GM21619 (cell line): Measurements from ENCODE around the gene PRR20G.
"Not testable (repeated sequence)": the region's sequence is repeated elsewhere in the genome, so short reads cannot be mapped to it uniquely, and the experiment has no call there.

Experiments
- ATAC-seq: cut with Tn5 transposase; IDR thresholded peaks from one replicate; pipeline ENCODE4 v1.9.1; 2021; ENCODE audit not compliant: unreplicated experiment

The PRR20G gene

GRCh38 chr3:127287840-127288239, at the start of gene PRR20G:
Gene PRR20G, minus strand, starts transcription at chr3:127288046. Its CDS starts 681 bp downstream, at chr3:127287365.
- ATAC-seq = no peak

- no peak for ATAC-seq
Observed at GRCh38 chr3:127337001-127337400, 49.2 kb upstream of the PRR20G start.

- no peak for ATAC-seq
Observed at GRCh38 chr3:127336101-127336500, 48.3 kb upstream of the PRR20G start.

- no peak for ATAC-seq
Observed at GRCh38 chr3:127330385-127330784, 42.5 kb upstream of the PRR20G start.

GRCh38 chr3:127329631-127330285, 41.9 kb upstream of the PRR20G start:
- no peak for ATAC-seq

- ATAC-seq = no peak
Observed at GRCh38 chr3:127328421-127328820, 40.6 kb upstream of the PRR20G start.

- no peak for ATAC-seq
Observed at GRCh38 chr3:127326341-127326740, 38.5 kb upstream of the PRR20G start.

GRCh38 chr3:127325629-127325961, 37.7 kb upstream of the PRR20G start:
- no peak for ATAC-seq

GRCh38 chr3:127324913-127325628, 37.2 kb upstream of the PRR20G start:
- ATAC-seq = no peak

- no peak for ATAC-seq
Observed at GRCh38 chr3:127324076-127324475, 36.2 kb upstream of the PRR20G start.

GRCh38 chr3:127323581-127323980, 35.7 kb upstream of the PRR20G start:
- ATAC-seq = no peak

GRCh38 chr3:127321371-127321770, 33.5 kb upstream of the PRR20G start:
- ATAC-seq = no peak

GRCh38 chr3:127320529-127321121, 32.8 kb upstream of the PRR20G start:
- no peak for ATAC-seq

- no peak for ATAC-seq
Observed at GRCh38 chr3:127316685-127317084, 28.8 kb upstream of the PRR20G start.

- no peak for ATAC-seq
Observed at GRCh38 chr3:127312818-127313217, 25.0 kb upstream of the PRR20G start.

GRCh38 chr3:127308821-127309220, 21.0 kb upstream of the PRR20G start:
- ATAC-seq = not testable (repeated sequence)

- no peak for ATAC-seq
Observed at GRCh38 chr3:127307916-127308315, 20.1 kb upstream of the PRR20G start.

GRCh38 chr3:127307112-127307835, 19.4 kb upstream of the PRR20G start:
- no peak for ATAC-seq

GRCh38 chr3:127306361-127307111, 18.7 kb upstream of the PRR20G start:
- no peak for ATAC-seq

- no peak for ATAC-seq
Observed at GRCh38 chr3:127305499-127306060, 17.7 kb upstream of the PRR20G start.
